ENCODE measurements around the gene DCX. TPM values are rescaled to one million over a fixed set of nuclear protein-coding genes. Genes with fewer than 3 reads are reported as not detected.

The DCX gene
- polyA plus RNA-seq, 6 donors from 2014 or later, result not detected

GRCh38 chrX:111395149-111395548, 16.8 kb downstream of the DCX start:
- Mint-ChIP-seq H3K9me3 (peaks cover 0 to 4% (median under 1%) of the 10 kb centered on the region in 7 donors), H3K4me1 (no peaks in the 10 kb centered on the region), H3K4me3 (no peak overlapping the region), H3K27ac (no peak overlapping the region), H3K36me3 (no peaks in the 10 kb centered on the region), H3K27me3 (peaks cover 0 to 3% (median 0%) of the 10 kb centered on the region in 3 donors)
- ATAC-seq (ENCODE audit: low read depth in 2 of 2), result no peak
- DNase-seq, result no peak

- Mint-ChIP-seq H3K27ac (no peak overlapping the region), H3K36me3 (no peaks in the 10 kb centered on the region), H3K4me1 (no peaks in the 10 kb centered on the region), H3K9me3 (peaks cover 0 to 4% (median 0%) of the 10 kb centered on the region in 7 donors), H3K4me3 (no peak overlapping the region), H3K27me3 (no peaks in the 10 kb centered on the region)
- ATAC-seq (ENCODE audit: low read depth in 2 of 2), result no peak
- no peak for DNase-seq
These were observed 17.4 kb downstream of the DCX start for GRCh38 chrX:111394569-111394968.

GRCh38 chrX:111387470-111388070, 24.4 kb downstream of the DCX start:
- H3K4me1 Mint-ChIP-seq, result no peaks in the 10 kb centered on the region
- no peak overlapping the region for H3K4me3 Mint-ChIP-seq
- no peak for ATAC-seq (ENCODE audit: low read depth in 2 of 2)
- no peak overlapping the region for H3K27ac Mint-ChIP-seq
- no peak for DNase-seq
- H3K36me3 Mint-ChIP-seq, result no peaks in the 10 kb centered on the region
- H3K27me3 Mint-ChIP-seq, result no peaks in the 10 kb centered on the region
- peaks cover 0 to 4% (median 0%) of the 10 kb centered on the region in 7 donors for H3K9me3 Mint-ChIP-seq

GRCh38 chrX:111386615-111387233, 25.3 kb downstream of the DCX start:
- Mint-ChIP-seq H3K36me3 (no peaks in the 10 kb centered on the region), H3K27ac (no peak overlapping the region)

GRCh38 chrX:111386077-111386476, 25.9 kb downstream of the DCX start:
- Mint-ChIP-seq H3K4me3 (no peak overlapping the region), H3K27me3 (no peaks in the 10 kb centered on the region), H3K9me3 (peaks cover 0 to 3% (median 0%) of the 10 kb centered on the region in 7 donors), H3K36me3 (no peaks in the 10 kb centered on the region), H3K27ac (peak overlapping the region in 1 of 6 donors; percentile 21), H3K4me1 (no peaks in the 10 kb centered on the region)
- no peak for DNase-seq
- no peak for ATAC-seq (ENCODE audit: low read depth in 2 of 2)

More at GRCh38 chrX:111386615-111387233, 25.3 kb downstream of the DCX start:
- no peak for DNase-seq
- Mint-ChIP-seq H3K4me3 (no peak overlapping the region), H3K27me3 (no peaks in the 10 kb centered on the region), H3K9me3 (peaks cover 0 to 4% (median 0%) of the 10 kb centered on the region in 7 donors), H3K4me1 (no peaks in the 10 kb centered on the region)
- ATAC-seq (ENCODE audit: low read depth in 2 of 2), result no peak

GRCh38 chrX:111382277-111382676, 29.7 kb downstream of the DCX start:
- no peaks in the 10 kb centered on the region for H3K27me3 Mint-ChIP-seq
- no peak for DNase-seq
- no peak overlapping the region for H3K4me3 Mint-ChIP-seq
- ATAC-seq (ENCODE audit: low read depth in 2 of 2), result no peak
- no peaks in the 10 kb centered on the region for H3K4me1 Mint-ChIP-seq
- H3K27ac Mint-ChIP-seq, result no peak overlapping the region
- H3K9me3 Mint-ChIP-seq, result peaks cover 0 to 4% (median 0%) of the 10 kb centered on the region in 7 donors
- no peaks in the 10 kb centered on the region for H3K36me3 Mint-ChIP-seq

GRCh38 chrX:111376897-111377578, 35.0 kb downstream of the DCX start:
- Mint-ChIP-seq H3K4me1 (no peaks in the 10 kb centered on the region), H3K4me3 (no peak overlapping the region), H3K27me3 (no peaks in the 10 kb centered on the region), H3K27ac (peak overlapping the region in 1 of 6 donors; percentile 36), H3K9me3 (peaks cover 0 to 8% (median 0%) of the 10 kb centered on the region in 7 donors), H3K36me3 (no peaks in the 10 kb centered on the region)
- no peak for DNase-seq
- no peak for ATAC-seq (ENCODE audit: low read depth in 2 of 2)

- Mint-ChIP-seq H3K4me1 (no peaks in the 10 kb centered on the region), H3K36me3 (no peaks in the 10 kb centered on the region), H3K27ac (no peak overlapping the region)
These were observed 35.5 kb downstream of the DCX start for GRCh38 chrX:111376486-111376885.

GRCh38 chrX:111375747-111376146, 36.2 kb downstream of the DCX start:
- Mint-ChIP-seq H3K4me3 (no peak overlapping the region), H3K27ac (no peak overlapping the region), H3K27me3 (no peaks in the 10 kb centered on the region), H3K4me1 (no peaks in the 10 kb centered on the region), H3K36me3 (no peaks in the 10 kb centered on the region), H3K9me3 (peaks cover 0 to 8% (median 0%) of the 10 kb centered on the region in 7 donors)
- DNase-seq (no peak), ATAC-seq (ENCODE audit: low read depth in 2 of 2) (no peak)

More at GRCh38 chrX:111376486-111376885, 35.5 kb downstream of the DCX start:
- H3K27me3 Mint-ChIP-seq, result no peaks in the 10 kb centered on the region
- H3K4me3 Mint-ChIP-seq, result no peak overlapping the region
- DNase-seq (no peak), ATAC-seq (ENCODE audit: low read depth in 2 of 2) (no peak)
- peaks cover 0 to 8% (median 0%) of the 10 kb centered on the region in 7 donors for H3K9me3 Mint-ChIP-seq

GRCh38 chrX:111372086-111372485, 39.9 kb downstream of the DCX start:
- ATAC-seq (ENCODE audit: low read depth in 2 of 2) (no peak), DNase-seq (no peak)
- Mint-ChIP-seq H3K4me1 (no peaks in the 10 kb centered on the region), H3K4me3 (no peak overlapping the region), H3K27ac (no peak overlapping the region), H3K27me3 (no peaks in the 10 kb centered on the region), H3K9me3 (peaks cover 0 to 5% (median 0%) of the 10 kb centered on the region in 7 donors), H3K36me3 (no peaks in the 10 kb centered on the region)

- Mint-ChIP-seq H3K27me3 (peaks cover 0 to 6% (median 0%) of the 10 kb centered on the region in 3 donors), H3K4me1 (no peaks in the 10 kb centered on the region), H3K4me3 (no peak overlapping the region), H3K36me3 (no peaks in the 10 kb centered on the region), H3K9me3 (no peaks in the 10 kb centered on the region), H3K27ac (no peak overlapping the region)
- ATAC-seq (ENCODE audit: low read depth in 2 of 2), result no peak
- DNase-seq, result no peak
These were observed 46.1 kb downstream of the DCX start for GRCh38 chrX:111365770-111366325.

GRCh38 chrX:111363741-111364140, 48.3 kb downstream of the DCX start:
- DNase-seq (no peak), ATAC-seq (ENCODE audit: low read depth in 2 of 2) (no peak)
- Mint-ChIP-seq H3K36me3 (no peaks in the 10 kb centered on the region), H3K27me3 (peaks cover 0 to 6% (median 0%) of the 10 kb centered on the region in 3 donors), H3K4me3 (no peak overlapping the region), H3K9me3 (peaks cover 0 to 1% (median 0%) of the 10 kb centered on the region in 7 donors), H3K27ac (no peak overlapping the region), H3K4me1 (no peaks in the 10 kb centered on the region)

GRCh38 chrX:111361751-111362150, 50.2 kb downstream of the DCX start:
- Mint-ChIP-seq H3K9me3 (peaks cover 0 to 1% (median 0%) of the 10 kb centered on the region in 7 donors), H3K27ac (no peak overlapping the region), H3K27me3 (peaks cover 0 to 6% (median 0%) of the 10 kb centered on the region in 3 donors), H3K4me3 (no peak overlapping the region), H3K4me1 (no peaks in the 10 kb centered on the region), H3K36me3 (no peaks in the 10 kb centered on the region)
- DNase-seq (no peak), ATAC-seq (ENCODE audit: low read depth in 2 of 2) (no peak)

Data from naive B cell (primary cell).